ENCODE measurements around the gene GPR180. TPM values are rescaled to one million over a fixed set of nuclear protein-coding genes. Genes with fewer than 3 reads are reported as not detected.
A peak's percentile ranks its signal among the peaks of the same experiment; 100 is the strongest.

Gene GPR180
- total and polyA plus RNA-seq, 10 of the 15 experiments (the other 5 are each of a cell fraction or from before 2014, with no cell fraction given), result 1.6 to 7.2 (median 5.3) TPM

DNA sequence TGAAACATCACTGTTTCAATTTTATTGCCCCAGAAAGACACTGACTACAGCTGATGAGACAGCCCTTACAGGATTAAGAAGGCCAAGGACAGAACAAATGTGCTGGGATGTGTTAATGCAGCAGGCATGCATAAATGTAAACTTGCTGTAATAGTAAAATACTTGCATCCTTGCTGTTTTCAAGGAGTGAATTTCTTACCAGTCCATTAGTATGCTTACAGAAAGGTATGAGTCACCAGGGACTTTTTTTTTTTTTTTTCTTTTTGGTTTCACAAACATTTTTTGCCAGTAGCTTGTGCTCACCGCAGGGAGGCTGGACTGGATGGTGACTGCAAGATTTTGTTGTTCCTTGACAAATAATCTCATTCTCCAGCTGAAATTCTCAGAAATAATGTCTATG is 55.1 kb downstream of the GPR180 start:
- peaks cover 9% of the 10 kb centered on the region for H3K4me1 ChIP-seq (ENCODE audit: control insufficient read depth, insufficient read depth, low read length)
- no peaks in the 10 kb centered on the region for H4K20me1 ChIP-seq (ENCODE audit: control insufficient read depth, insufficient read depth)
- no peaks in the 10 kb centered on the region for H3K9me3 ChIP-seq (replicated peaks; ENCODE audit: control insufficient read depth, insufficient read depth, low read length)
- H3K27me3 ChIP-seq (replicated peaks in 1 of 2; ENCODE audit: control insufficient read depth in 2 of 2, insufficient read depth in 2 of 2, low read length in 1 of 2), result no peaks in the 10 kb centered on the region
- no peak overlapping the region for H3K27ac ChIP-seq (ENCODE audit: control insufficient read depth, insufficient read depth)
- no peaks in the 10 kb centered on the region for H3K79me2 ChIP-seq (ENCODE audit: control insufficient read depth, insufficient read depth, low read length)
- no peak overlapping the region for H3K9ac ChIP-seq (ENCODE audit: control insufficient read depth, insufficient read depth, low read length)
- no peak overlapping the region for H3K4me3 ChIP-seq
- BruUV-seq (replicated peaks), result no TSS peak
- DNase-seq (ENCODE audit: low read depth, low spot score), result peak; percentile 12
- H3K36me3 ChIP-seq (ENCODE audit: control insufficient read depth in 2 of 2, insufficient read depth in 2 of 2, low read length in 1 of 2), result no peaks in the 10 kb centered on the region
- ChIA-PET POLR2A (interaction anchor here (0.6 kb wide), 1 partner anchor 230 kb away, joined by 3 read pairs; no protein-coding TSS in a partner anchor), SMC1A (ENCODE audit: uncharacterized antibody, unreplicated experiment) (no interaction called here), RAD21 (ENCODE audit: unreplicated experiment) (no interaction called here), CTCF (no interaction called here)
- FAIRE-seq, result no peak
- TF ChIP-seq, protein P1, sequence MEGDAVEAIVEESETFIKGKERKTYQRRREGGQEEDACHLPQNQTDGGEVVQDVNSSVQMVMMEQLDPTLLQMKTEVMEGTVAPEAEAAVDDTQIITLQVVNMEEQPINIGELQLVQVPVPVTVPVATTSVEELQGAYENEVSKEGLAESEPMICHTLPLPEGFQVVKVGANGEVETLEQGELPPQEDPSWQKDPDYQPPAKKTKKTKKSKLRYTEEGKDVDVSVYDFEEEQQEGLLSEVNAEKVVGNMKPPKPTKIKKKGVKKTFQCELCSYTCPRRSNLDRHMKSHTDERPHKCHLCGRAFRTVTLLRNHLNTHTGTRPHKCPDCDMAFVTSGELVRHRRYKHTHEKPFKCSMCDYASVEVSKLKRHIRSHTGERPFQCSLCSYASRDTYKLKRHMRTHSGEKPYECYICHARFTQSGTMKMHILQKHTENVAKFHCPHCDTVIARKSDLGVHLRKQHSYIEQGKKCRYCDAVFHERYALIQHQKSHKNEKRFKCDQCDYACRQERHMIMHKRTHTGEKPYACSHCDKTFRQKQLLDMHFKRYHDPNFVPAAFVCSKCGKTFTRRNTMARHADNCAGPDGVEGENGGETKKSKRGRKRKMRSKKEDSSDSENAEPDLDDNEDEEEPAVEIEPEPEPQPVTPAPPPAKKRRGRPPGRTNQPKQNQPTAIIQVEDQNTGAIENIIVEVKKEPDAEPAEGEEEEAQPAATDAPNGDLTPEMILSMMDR (IDR thresholded peaks at IDR 0.05 in 2 of 3, conservative IDR thresholded peaks at IDR 0.05 in 1 of 3; ENCODE audit: control insufficient read depth in 2 of 3, extremely low read depth in 1 of 3, insufficient read depth in 1 of 3, low read depth in 3 of 3, low read length in 3 of 3), result peak in 1 of 3 experiments; percentile 6; a peak in 1 of 6 replicates
- TF ChIP-seq ZNF384 (IDR thresholded peaks at IDR 0.05; ENCODE audit: borderline replicate concordance, low read depth, low read length) (peak; percentile 83), JUNB (IDR thresholded peaks at IDR 0.05) (peak; percentile 46), ATF7 (IDR thresholded peaks at IDR 0.05; ENCODE audit: low read depth) (0 out of 2 replicates have a peak, but pooled peaks have one; percentile 17), RUNX3 (IDR thresholded peaks at IDR 0.05; ENCODE audit: low read length) (0 out of 2 replicates have a peak, but pooled peaks have one; percentile 13), NRF1 (conservative IDR thresholded peaks at IDR 0.05; ENCODE audit: low read depth, low read length) (no peak), MYC (IDR thresholded peaks at IDR 0.05; ENCODE audit: insufficient read depth, insufficient read length, insufficient replicate concordance, low read length, severe bottlenecking) (no peak)
- TF ChIP-seq, protein P2, sequence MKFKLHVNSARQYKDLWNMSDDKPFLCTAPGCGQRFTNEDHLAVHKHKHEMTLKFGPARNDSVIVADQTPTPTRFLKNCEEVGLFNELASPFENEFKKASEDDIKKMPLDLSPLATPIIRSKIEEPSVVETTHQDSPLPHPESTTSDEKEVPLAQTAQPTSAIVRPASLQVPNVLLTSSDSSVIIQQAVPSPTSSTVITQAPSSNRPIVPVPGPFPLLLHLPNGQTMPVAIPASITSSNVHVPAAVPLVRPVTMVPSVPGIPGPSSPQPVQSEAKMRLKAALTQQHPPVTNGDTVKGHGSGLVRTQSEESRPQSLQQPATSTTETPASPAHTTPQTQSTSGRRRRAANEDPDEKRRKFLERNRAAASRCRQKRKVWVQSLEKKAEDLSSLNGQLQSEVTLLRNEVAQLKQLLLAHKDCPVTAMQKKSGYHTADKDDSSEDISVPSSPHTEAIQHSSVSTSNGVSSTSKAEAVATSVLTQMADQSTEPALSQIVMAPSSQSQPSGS (IDR thresholded peaks at IDR 0.05; ENCODE audit: low read length), result peak; percentile 60; the same call in 1 of the 2 replicates
- no peak overlapping the region for H2AFZ ChIP-seq (ENCODE audit: control insufficient read depth, low read depth, low read length)
- intact Hi-C loops (cut with micrococcal nuclease; ENCODE audit: unreplicated experiment), result no loop called here
- H3K4me2 ChIP-seq (ENCODE audit: control insufficient read depth, insufficient read depth), result no peak overlapping the region
- peak; percentile 96 for ATAC-seq
- WGBS (ENCODE audit: insufficient coverage, insufficient replicate concordance, low lambda C conversion rate, missing lambda C conversion rate), result 8% methylated on average over 1 of the region's 1 CpG
- in situ Hi-C loops (cut with MboI), result no loop called here
